Endothelial cell (in vitro differentiated cells): Measurements from ENCODE around the gene ADGRD2. TPM values are rescaled to one million over a fixed set of nuclear protein-coding genes. Genes with fewer than 3 reads are reported as not detected.
"Not testable (repeated sequence)": the region's sequence is repeated elsewhere in the genome, so short reads cannot be mapped to it uniquely, and the experiment has no call there.

ENCODE experiments used
- DNase-seq: peaks from one replicate; pipeline ENCODE4 v3.0.0; 2021; ENCODE audit warnings: low spot score
- H3K27ac Mint-ChIP-seq: one replicate; pipeline ENCODE4 v1.8.0; 2021; ENCODE audit warnings: mixed read lengths, inconsistent platforms; ENCODE audit not compliant: unreplicated experiment
- H3K27me3 Mint-ChIP-seq: one replicate; pipeline ENCODE4 v1.8.0; 2021; ENCODE audit warnings: mild to moderate bottlenecking, moderate library complexity, mixed read lengths, inconsistent platforms; ENCODE audit not compliant: unreplicated experiment
- H3K36me3 Mint-ChIP-seq: one replicate; pipeline ENCODE4 v1.8.0; 2021; ENCODE audit warnings: mild to moderate bottlenecking, low read depth, mixed read lengths, inconsistent platforms; ENCODE audit not compliant: unreplicated experiment
- H3K4me1 Mint-ChIP-seq: one replicate; pipeline ENCODE4 v1.8.0; 2021; ENCODE audit warnings: mild to moderate bottlenecking, mixed read lengths, inconsistent platforms; ENCODE audit not compliant: unreplicated experiment
- H3K4me3 Mint-ChIP-seq: one replicate; pipeline ENCODE4 v1.8.0; 2021; ENCODE audit warnings: mild to moderate bottlenecking, mixed read lengths, inconsistent platforms; ENCODE audit not compliant: unreplicated experiment
- H3K9me3 Mint-ChIP-seq: one replicate; pipeline ENCODE4 v1.8.0; 2021; ENCODE audit warnings: mixed read lengths, inconsistent platforms; ENCODE audit not compliant: unreplicated experiment
- CTCF ChIP-seq: fragments of 200-600 bp; sonication (generic); IDR thresholded peaks from one replicate; pipeline ENCODE4 v1.5.0; 2021; ENCODE audit warnings: antibody characterized with exemption; ENCODE audit not compliant: unreplicated experiment
- total RNA-seq: library from RNA; stranded (reverse); fragmentation: NEBNext Ultra II Directional; extraction: Animal tissue kit (Norgen Biotek cat#: 25700); gene quantifications from one replicate; pipeline ENCODE4 v1.2.1, GENCODE V29; 2021; ENCODE audit not compliant: unreplicated experiment

The ADGRD2 gene
- total RNA-seq, 1 donor from 2014 or later: not detected

DNA sequence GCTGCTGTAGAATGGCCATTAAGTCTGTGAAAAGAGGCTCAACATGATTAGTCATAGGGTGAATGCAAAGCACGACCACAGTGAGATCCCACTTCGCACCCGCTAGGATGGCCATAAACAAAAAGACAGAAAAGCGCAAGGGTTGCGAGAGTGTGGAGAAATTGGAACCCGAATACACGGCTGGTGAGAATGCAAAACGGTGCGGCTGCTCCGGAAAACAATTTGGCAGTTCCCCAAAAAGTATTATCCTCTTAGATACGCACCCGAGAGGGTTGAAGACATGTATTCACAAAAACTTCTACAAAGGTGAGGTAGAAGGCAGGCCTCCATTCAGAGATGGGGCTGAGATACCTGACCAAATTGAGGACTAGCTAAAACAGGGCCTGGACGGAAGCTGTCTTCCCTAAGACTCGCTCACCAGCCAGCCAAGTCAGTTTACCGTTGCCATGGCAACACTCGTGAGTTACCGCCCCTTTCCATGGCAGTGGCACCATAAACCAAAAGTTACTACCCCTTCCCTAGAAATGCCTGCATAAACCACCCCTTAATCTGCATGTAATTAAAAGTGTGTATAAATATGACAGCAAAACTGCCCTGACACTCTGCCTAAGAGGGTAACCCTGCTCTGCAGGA, 34.3 kb upstream of the ADGRD2 start:
- Mint-ChIP-seq H3K4me3 (peak overlapping the region; percentile 98), H3K27ac (peak overlapping the region; percentile 87), H3K27me3 (peaks cover 8% of the 10 kb centered on the region), H3K9me3 (no peaks in the 10 kb centered on the region), H3K4me1 (peaks cover 15% of the 10 kb centered on the region), H3K36me3 (peaks cover 11% of the 10 kb centered on the region)
- DNase-seq: no peak
- no peak for TF ChIP-seq CTCF

DNA sequence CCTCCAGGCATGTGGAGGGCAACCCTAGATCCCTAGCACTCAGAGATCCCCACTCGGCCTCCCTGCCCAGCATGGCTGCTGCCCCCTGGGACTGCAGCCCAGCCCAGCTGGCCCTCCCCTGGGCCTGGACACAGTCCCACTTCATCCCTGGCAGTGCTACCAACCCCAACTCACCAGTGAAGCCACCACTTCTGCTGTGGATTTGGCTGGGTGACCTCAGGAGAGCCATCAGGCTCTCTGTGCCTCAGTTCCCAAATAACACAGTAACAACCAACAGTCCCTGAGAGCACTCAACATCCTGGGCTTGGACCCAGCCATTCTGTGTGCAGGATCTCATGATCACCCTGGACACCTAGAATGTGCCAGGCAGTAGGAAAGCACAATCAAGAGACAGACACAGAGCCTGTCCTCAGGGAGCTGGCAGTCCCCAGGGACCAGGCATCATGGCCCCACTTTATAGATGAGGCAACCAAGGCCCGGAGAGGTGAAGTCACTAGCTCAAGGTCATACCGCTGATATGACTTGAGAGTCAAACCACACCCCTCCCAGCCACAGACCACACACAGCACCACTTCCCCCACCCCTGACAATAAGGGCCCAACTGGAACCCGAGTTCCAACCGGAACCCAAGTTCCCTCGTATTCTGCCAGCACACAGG, 30.3 kb upstream of the ADGRD2 start:
- no peak for DNase-seq
- peak; percentile 6 for TF ChIP-seq CTCF
- H3K9me3 Mint-ChIP-seq: no peaks in the 10 kb centered on the region
- H3K4me1 Mint-ChIP-seq: peaks cover 10% of the 10 kb centered on the region
- no peak overlapping the region for H3K4me3 Mint-ChIP-seq
- H3K27ac Mint-ChIP-seq: no peak overlapping the region
- H3K27me3 Mint-ChIP-seq: peaks cover 4% of the 10 kb centered on the region
- no peaks in the 10 kb centered on the region for H3K36me3 Mint-ChIP-seq

GRCh38 chr9:124420991-124421543, 29.2 kb upstream of the ADGRD2 start:
- TF ChIP-seq CTCF: no peak
- Mint-ChIP-seq H3K4me1 (peaks cover 7% of the 10 kb centered on the region), H3K27me3 (no peaks in the 10 kb centered on the region), H3K36me3 (no peaks in the 10 kb centered on the region), H3K4me3 (no peak overlapping the region), H3K9me3 (no peaks in the 10 kb centered on the region), H3K27ac (no peak overlapping the region)
- no peak for DNase-seq

DNA sequence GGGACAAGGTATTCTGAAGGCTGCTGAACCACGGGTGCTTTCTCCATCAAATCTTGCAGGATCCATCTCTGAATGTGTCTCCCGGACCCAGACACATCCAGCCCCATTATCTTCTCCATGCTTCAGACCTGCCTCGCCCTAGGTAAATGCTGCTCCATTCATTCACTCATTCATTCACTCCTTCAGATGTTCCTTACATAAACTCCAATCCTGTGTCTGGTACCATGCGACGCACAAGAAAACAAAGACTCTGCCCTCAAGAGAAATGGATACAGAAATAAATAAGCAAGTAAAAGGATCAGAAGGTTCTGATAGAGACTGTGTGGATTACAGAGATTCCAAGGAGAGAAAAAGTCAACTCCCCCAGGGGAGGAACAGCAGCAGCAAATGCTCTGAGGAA, 27.1 kb upstream of the ADGRD2 start:
- Mint-ChIP-seq H3K4me3 (no peak overlapping the region), H3K36me3 (no peaks in the 10 kb centered on the region), H3K27me3 (no peaks in the 10 kb centered on the region), H3K4me1 (peaks cover 7% of the 10 kb centered on the region), H3K9me3 (no peaks in the 10 kb centered on the region), H3K27ac (no peak overlapping the region)
- DNase-seq: no peak
- no peak for TF ChIP-seq CTCF

DNA sequence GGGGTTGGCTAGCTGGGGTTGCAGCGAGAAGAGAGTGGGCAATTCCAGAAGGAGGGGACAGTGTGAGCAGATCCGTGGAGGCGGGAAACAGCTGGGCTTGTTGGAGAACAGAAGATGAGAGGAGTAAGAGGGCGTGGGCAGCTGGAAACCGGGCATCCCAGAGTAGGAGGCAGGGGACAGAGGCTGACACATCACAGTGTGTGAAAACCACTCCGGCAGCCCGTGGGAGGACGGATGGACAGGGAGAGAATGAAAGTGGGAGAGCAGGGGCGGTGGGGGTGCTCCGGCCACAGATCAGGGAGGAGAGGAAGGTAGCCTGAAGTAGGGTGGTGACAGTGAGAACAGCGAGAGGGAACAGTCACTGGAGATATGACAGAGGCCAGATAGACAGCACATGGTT, 26.7 kb upstream of the ADGRD2 start:
- Mint-ChIP-seq H3K4me3 (no peak overlapping the region), H3K27ac (no peak overlapping the region), H3K9me3 (no peaks in the 10 kb centered on the region), H3K36me3 (no peaks in the 10 kb centered on the region), H3K27me3 (no peaks in the 10 kb centered on the region), H3K4me1 (peaks cover 7% of the 10 kb centered on the region)
- DNase-seq: no peak
- no peak for TF ChIP-seq CTCF

DNA sequence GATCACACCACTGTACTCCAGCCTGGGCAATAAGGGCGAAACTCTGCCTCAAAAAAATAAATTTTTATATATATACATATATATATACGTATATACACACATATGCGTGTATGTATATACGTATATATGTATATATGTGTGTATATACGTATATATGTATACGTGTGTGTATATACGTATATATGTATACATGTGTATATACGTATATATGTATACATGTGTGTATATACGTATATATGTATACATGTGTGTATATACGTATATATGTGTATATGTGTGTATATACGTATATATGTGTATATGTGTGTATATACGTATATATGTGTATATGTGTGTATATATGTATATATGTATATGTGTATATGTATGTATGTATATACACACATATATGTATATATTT, 24.5 kb upstream of the ADGRD2 start:
- not testable (repeated sequence) for H3K9me3 Mint-ChIP-seq

More for the DNA sequence above, 24.5 kb upstream of the ADGRD2 start:
- H3K4me1 Mint-ChIP-seq, H3K27me3 Mint-ChIP-seq, DNase-seq, H3K4me3 Mint-ChIP-seq, H3K36me3 Mint-ChIP-seq, H3K27ac Mint-ChIP-seq: not testable (repeated sequence)
